Keratinocyte (primary cell): ENCODE results near the gene C11orf65. TPM values are rescaled to one million over a fixed set of nuclear protein-coding genes. Genes with fewer than 3 reads are reported as not detected.

Experiments
- DNase-seq: peaks from one replicate; pipeline ENCODE4 v3.0.0-alpha.2; 2011; ENCODE audit warnings: low read depth, missing footprints, low spot score
- FAIRE-seq: peaks from 2 replicates; lab custom pipeline; 2011; peaks lifted over from hg19 to GRCh38; lab: Jason Lieb, UNC
- H2AFZ ChIP-seq: 2 replicates; pipeline ENCODE4 v1.6.0; 2012; ENCODE audit warnings: low read length, control low read depth, inconsistent platforms; ENCODE audit not compliant: control insufficient read depth
- H3K27ac ChIP-seq: 2 replicates; pipeline ENCODE4 v1.5.1; 2011; ENCODE audit warnings: low read length; ENCODE audit not compliant: control insufficient read depth, insufficient read depth
- H3K27me3 ChIP-seq: 3 replicates; pipeline ENCODE4 v1.6.0; 2011; ENCODE audit warnings: low read length; ENCODE audit not compliant: control insufficient read depth, insufficient read depth; ENCODE audit errors: extremely low read depth
- H3K36me3 ChIP-seq, 2 experiments: 2 replicates in 1 of 2; 3 replicates in 1 of 2; pipeline ENCODE4 v1.5.1; 2011; ENCODE audit warnings: low read length in 2 of 2, mild to moderate bottlenecking in 1 of 2; ENCODE audit not compliant: control insufficient read depth in 2 of 2, insufficient read depth in 2 of 2; ENCODE audit errors: extremely low read depth in 1 of 2
- H3K4me1 ChIP-seq: 3 replicates; pipeline ENCODE4 v1.5.1; 2011; ENCODE audit warnings: low read length; ENCODE audit not compliant: control insufficient read depth, insufficient read depth; ENCODE audit errors: extremely low read depth
- H3K4me2 ChIP-seq: 3 replicates; pipeline ENCODE4 v1.6.0; 2011; ENCODE audit warnings: low read depth, low read length; ENCODE audit not compliant: control insufficient read depth, insufficient read depth; ENCODE audit errors: extremely low read depth
- H3K4me3 ChIP-seq, 3 experiments: fragments of 200-600 bp in 1 of 3; sonication (generic) in 1 of 3; 2 replicates in 2 of 3; 3 replicates in 1 of 3; pipeline ENCODE4 v1.5.1; 2011 to 2016; ENCODE audit warnings: low read length in 3 of 3, mild to moderate bottlenecking in 3 of 3, control low read depth in 2 of 3, inconsistent platforms in 1 of 3, low read depth in 1 of 3, mixed read lengths in 1 of 3, mixed run types in 1 of 3, moderate library complexity in 1 of 3; ENCODE audit not compliant: control insufficient read depth in 2 of 3, insufficient read depth in 2 of 3; ENCODE audit errors: extremely low read depth in 1 of 3
- H3K79me2 ChIP-seq: 2 replicates; pipeline ENCODE4 v1.6.0; 2012; ENCODE audit warnings: low read length; ENCODE audit not compliant: control insufficient read depth, insufficient read depth
- H3K9ac ChIP-seq: 3 replicates; pipeline ENCODE4 v1.6.0; 2011; ENCODE audit warnings: low read length; ENCODE audit not compliant: control insufficient read depth, insufficient read depth; ENCODE audit errors: extremely low read depth
- H3K9me1 ChIP-seq: 3 replicates; pipeline ENCODE4 v1.6.0; 2011; ENCODE audit warnings: low read length; ENCODE audit not compliant: control insufficient read depth, insufficient read depth; ENCODE audit errors: extremely low read depth
- H3K9me3 ChIP-seq: 2 replicates; pipeline ENCODE4 v1.5.1; 2012; ENCODE audit warnings: low read depth, low read length; ENCODE audit not compliant: control insufficient read depth
- H4K20me1 ChIP-seq: 3 replicates; pipeline ENCODE4 v1.6.0; 2011; ENCODE audit warnings: low read length; ENCODE audit not compliant: control insufficient read depth, insufficient read depth; ENCODE audit errors: extremely low read depth
- EZH2 ChIP-seq: IDR thresholded peaks from one replicate; pipeline ENCODE4 v1.6.1; 2012; ENCODE audit warnings: inconsistent platforms, mild to moderate bottlenecking, low read length, moderate library complexity
- dilution Hi-C: fragments of 300-500 bp; cut with MboI; formaldehyde crosslinking; loops from one replicate; pipeline ENCODE4 v1.7.0; 2020; ENCODE audit warnings: low sequenced_read_pairs; ENCODE audit not compliant: extremely low pct_ligation_motif_present
- polyA plus RNA-seq, 5 experiments: library from polyadenylated mRNA; depleted of rRNA in 3 of 5; stranded (reverse) in 3 of 5; stranded (forward) in 1 of 5; unstranded in 1 of 5; fragments of >200 nt; gene quantifications; 1 replicate in 1 of 5; 2 replicates in 3 of 5; 3 replicates in 1 of 5; pipeline versions ENCODE4 v1.2.1 to v1.2.3, GENCODE V29; 2011 to 2012; ENCODE audit warnings: missing spikeins in 2 of 5, low read depth in 1 of 5, low replicate concordance in 1 of 5
- TF ChIP-seq, protein P1 (sequence below), 3 experiments: IDR thresholded peaks in 1 of 3; conservative IDR thresholded peaks in 1 of 3; optimal IDR thresholded peaks in 1 of 3; 2 replicates in 2 of 3; 3 replicates in 1 of 3; pipeline versions ENCODE3 to v1.5.1; 2011; ENCODE audit warnings: low read length in 3 of 3, mild to moderate bottlenecking in 3 of 3, moderate library complexity in 2 of 3, control low read depth in 1 of 3, inconsistent platforms in 1 of 3; ENCODE audit not compliant: insufficient read depth in 2 of 3; ENCODE audit errors: extremely low read depth in 1 of 3

C11orf65 gene
- polyA plus RNA-seq, 1 donor (not counting 4 experiments of a cell fraction or from before 2014, with no cell fraction given): 0.83 TPM

DNA sequence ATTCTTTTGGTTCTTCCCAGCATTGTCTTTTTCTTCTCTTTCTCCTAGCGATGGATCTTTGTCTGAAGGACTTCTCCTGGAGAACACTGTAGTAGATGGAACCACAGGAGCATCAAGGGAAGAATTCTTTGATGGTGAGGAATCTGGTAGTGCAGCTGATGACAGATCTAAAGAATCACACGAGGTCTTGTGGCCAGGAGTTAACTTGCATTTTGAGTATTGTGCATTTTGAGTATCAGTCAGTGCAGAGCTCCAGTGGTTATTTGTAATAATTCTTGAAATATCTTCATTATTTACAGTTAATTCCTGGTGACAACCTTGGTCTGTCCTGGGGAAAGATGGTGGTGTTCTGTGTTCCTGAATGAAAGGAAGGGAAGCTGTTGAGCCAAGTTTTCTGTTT is 45.4 kb upstream of the C11orf65 start:
- no peak overlapping the region for H2AFZ ChIP-seq
- no peak overlapping the region for H3K4me3 ChIP-seq
- no peaks in the 10 kb centered on the region for H3K9me3 ChIP-seq
- H3K9me1 ChIP-seq: no peaks in the 10 kb centered on the region
- TF ChIP-seq EZH2: no peak
- TF ChIP-seq, protein P1, sequence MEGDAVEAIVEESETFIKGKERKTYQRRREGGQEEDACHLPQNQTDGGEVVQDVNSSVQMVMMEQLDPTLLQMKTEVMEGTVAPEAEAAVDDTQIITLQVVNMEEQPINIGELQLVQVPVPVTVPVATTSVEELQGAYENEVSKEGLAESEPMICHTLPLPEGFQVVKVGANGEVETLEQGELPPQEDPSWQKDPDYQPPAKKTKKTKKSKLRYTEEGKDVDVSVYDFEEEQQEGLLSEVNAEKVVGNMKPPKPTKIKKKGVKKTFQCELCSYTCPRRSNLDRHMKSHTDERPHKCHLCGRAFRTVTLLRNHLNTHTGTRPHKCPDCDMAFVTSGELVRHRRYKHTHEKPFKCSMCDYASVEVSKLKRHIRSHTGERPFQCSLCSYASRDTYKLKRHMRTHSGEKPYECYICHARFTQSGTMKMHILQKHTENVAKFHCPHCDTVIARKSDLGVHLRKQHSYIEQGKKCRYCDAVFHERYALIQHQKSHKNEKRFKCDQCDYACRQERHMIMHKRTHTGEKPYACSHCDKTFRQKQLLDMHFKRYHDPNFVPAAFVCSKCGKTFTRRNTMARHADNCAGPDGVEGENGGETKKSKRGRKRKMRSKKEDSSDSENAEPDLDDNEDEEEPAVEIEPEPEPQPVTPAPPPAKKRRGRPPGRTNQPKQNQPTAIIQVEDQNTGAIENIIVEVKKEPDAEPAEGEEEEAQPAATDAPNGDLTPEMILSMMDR (optimal IDR thresholded peaks at IDR 0.05 in 1 of 3, IDR thresholded peaks at IDR 0.05 in 1 of 3, conservative IDR thresholded peaks at IDR 0.05 in 1 of 3; ENCODE audit: extremely low read depth in 1 of 3, insufficient read depth in 2 of 3, low read length in 3 of 3): no peak
- dilution Hi-C loops: no loop called here
- H3K27ac ChIP-seq: no peak overlapping the region
- FAIRE-seq (peak; percentile 36), DNase-seq (no peak)
- H3K27me3 ChIP-seq: no peaks in the 10 kb centered on the region
- H3K4me2 ChIP-seq: peak overlapping the region; percentile 24
- H3K36me3 ChIP-seq: peaks cover 14 to 17% of the 10 kb centered on the region in 2 experiments
- H3K79me2 ChIP-seq: no peaks in the 10 kb centered on the region
- no peaks in the 10 kb centered on the region for H4K20me1 ChIP-seq
- H3K9ac ChIP-seq: no peak overlapping the region
- peaks cover 31% of the 10 kb centered on the region for H3K4me1 ChIP-seq

DNA sequence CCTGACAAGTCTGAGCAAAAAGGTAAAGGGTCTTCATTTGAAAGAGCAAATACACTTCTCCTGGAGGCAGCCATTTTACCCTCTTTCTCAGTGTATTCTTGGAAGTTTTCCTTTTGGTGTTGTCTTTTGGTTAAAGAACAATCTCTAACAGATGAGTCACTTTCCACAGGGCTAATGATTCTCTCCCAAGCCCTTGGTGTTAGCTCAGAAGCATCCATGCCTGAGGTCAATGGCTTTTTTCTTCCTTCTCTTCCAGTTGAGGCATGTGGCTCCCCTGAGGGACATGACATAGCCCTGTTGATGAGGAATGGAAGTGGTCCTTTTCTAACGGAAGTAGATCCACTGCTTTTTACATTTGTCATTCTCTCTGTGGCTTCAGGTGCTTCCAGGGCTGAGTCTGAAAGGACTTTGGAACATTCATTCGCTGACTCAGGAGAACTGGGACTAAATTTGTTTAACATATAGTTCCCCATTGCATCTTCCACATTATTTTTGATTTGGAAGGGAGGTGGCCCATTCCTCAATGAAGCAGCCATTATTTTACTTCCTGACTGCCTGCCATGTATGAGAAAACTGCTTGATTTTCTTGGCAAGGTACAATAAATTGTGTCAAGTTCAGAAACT is 44.6 kb upstream of the C11orf65 start:
- no peaks in the 10 kb centered on the region for H3K79me2 ChIP-seq
- H2AFZ ChIP-seq: peak overlapping the region; percentile 79
- peaks cover 31% of the 10 kb centered on the region for H3K4me1 ChIP-seq
- dilution Hi-C loops: no loop called here
- peaks cover 14 to 17% of the 10 kb centered on the region in 2 experiments for H3K36me3 ChIP-seq
- H3K9ac ChIP-seq: no peak overlapping the region
- no peak overlapping the region for H3K4me3 ChIP-seq
- no peak for TF ChIP-seq EZH2
- TF ChIP-seq, protein P1 (optimal IDR thresholded peaks at IDR 0.05 in 1 of 3, IDR thresholded peaks at IDR 0.05 in 1 of 3, conservative IDR thresholded peaks at IDR 0.05 in 1 of 3; ENCODE audit: extremely low read depth in 1 of 3, insufficient read depth in 2 of 3, low read length in 3 of 3): no peak
- peak overlapping the region; percentile 38 for H3K27ac ChIP-seq
- peak; percentile 85 for DNase-seq
- FAIRE-seq: peak; percentile 96
- peak overlapping the region; percentile 24 for H3K4me2 ChIP-seq
- H3K9me1 ChIP-seq: no peaks in the 10 kb centered on the region
- no peaks in the 10 kb centered on the region for H4K20me1 ChIP-seq
- no peaks in the 10 kb centered on the region for H3K27me3 ChIP-seq
- no peaks in the 10 kb centered on the region for H3K9me3 ChIP-seq
